Measurements from ENCODE around the gene PGAM5. TPM values are rescaled to one million over a fixed set of nuclear protein-coding genes. Genes with fewer than 3 reads are reported as not detected.

PGAM5 gene
- total and polyA plus RNA-seq, 2 experiments from 2014 or later = 10.2 to 28.7 TPM

- DNase-seq = no peak
- Histone ChIP-seq H2AFZ (no peak overlapping the region), H3K4me3 (no peak overlapping the region), H3K36me3 (ENCODE audit: low read depth) (peaks cover 29% of the 10 kb centered on the region; the same call in 1 of the 2 replicates), H3K4me1 (ENCODE audit: insufficient read depth) (no peaks in the 10 kb centered on the region), H3K9me3 (ENCODE audit: low read depth) (no peaks in the 10 kb centered on the region), H3K9me2 (ENCODE audit: insufficient read depth) (no peaks in the 10 kb centered on the region), H3K79me2 (ENCODE audit: insufficient read depth) (peaks cover 46% of the 10 kb centered on the region), H3K27ac (no peak overlapping the region), H3F3A (ENCODE audit: insufficient read depth) (peaks cover 18% of the 10 kb centered on the region), H3K27me3 (replicated peaks; ENCODE audit: insufficient read depth) (no peaks in the 10 kb centered on the region), H3K4me2 (ENCODE audit: unreplicated experiment) (no peak overlapping the region), H3K9ac (no peak overlapping the region), H4K20me1 (ENCODE audit: insufficient read depth) (no peaks in the 10 kb centered on the region)
- in situ Hi-C loops (cut with MboI) = no loop called here
- TF ChIP-seq EZH2phosphoT487 (IDR thresholded peaks at IDR 0.05; ENCODE audit: insufficient read depth, low read depth) (no peak), EZH2 (IDR thresholded peaks at IDR 0.05; ENCODE audit: insufficient read depth, poor library complexity, severe bottlenecking) (no peak)
- WGBS, 2 experiments (ENCODE audit: low coverage in 1 of 2, low lambda C conversion rate in 2 of 2, missing lambda C conversion rate in 2 of 2) = 93 to 94% methylated on average over 12 of the region's 12 CpGs
Observed at GRCh38 chr12:132719954-132720324, 9.3 kb downstream of the PGAM5 start.

DNA sequence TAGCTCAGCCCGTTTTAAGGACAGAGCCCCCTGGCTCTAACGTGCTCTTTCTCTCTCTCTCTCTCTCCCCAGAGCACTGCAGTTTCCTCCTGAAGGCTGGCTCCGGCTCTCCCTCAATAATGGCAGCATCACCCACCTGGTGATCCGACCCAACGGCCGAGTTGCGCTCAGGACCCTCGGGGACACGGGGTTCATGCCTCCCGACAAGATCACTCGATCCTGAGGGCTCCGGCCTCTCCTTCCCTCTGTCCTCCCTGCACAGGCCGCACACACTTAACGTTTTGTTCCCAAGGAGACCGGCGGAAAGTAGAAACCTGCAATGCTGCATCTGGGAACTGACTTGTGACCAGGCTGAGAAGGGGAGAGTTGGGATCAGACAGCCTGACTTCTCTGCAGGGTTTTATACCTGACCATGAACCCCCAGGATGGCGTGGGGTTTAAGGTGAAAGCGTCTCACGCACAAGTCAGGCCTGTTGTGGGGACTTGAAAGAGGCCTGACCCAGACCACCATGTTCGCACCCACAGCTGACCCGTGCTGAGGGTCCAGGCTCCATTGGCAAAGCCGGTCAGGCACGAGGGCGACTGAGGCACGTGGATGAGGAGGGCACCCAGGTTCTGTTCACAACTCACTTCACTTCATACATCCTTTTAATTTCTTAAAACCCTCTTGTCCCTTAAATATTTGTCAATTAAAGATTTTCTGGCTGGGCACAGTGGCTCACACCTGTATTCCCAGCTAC, 10.1 kb downstream of the PGAM5 start:
- DNase-seq = no peak
- Histone ChIP-seq H3F3A (ENCODE audit: insufficient read depth) (peaks cover 27% of the 10 kb centered on the region), H2AFZ (no peak overlapping the region), H3K9me2 (ENCODE audit: insufficient read depth) (no peaks in the 10 kb centered on the region), H3K27me3 (replicated peaks; ENCODE audit: insufficient read depth) (no peaks in the 10 kb centered on the region), H3K27ac (no peak overlapping the region), H3K9me3 (ENCODE audit: low read depth) (no peaks in the 10 kb centered on the region), H3K36me3 (ENCODE audit: low read depth) (peaks cover 36% of the 10 kb centered on the region), H3K9ac (no peak overlapping the region), H3K79me2 (ENCODE audit: insufficient read depth) (peaks cover 52% of the 10 kb centered on the region), H3K4me1 (ENCODE audit: insufficient read depth) (no peaks in the 10 kb centered on the region), H3K4me3 (no peak overlapping the region), H3K4me2 (ENCODE audit: unreplicated experiment) (no peak overlapping the region), H4K20me1 (ENCODE audit: insufficient read depth) (no peaks in the 10 kb centered on the region)
- no peak for TF ChIP-seq EZH2phosphoT487 (IDR thresholded peaks at IDR 0.05; ENCODE audit: insufficient read depth, low read depth)
- TF ChIP-seq EZH2 (IDR thresholded peaks at IDR 0.05; ENCODE audit: insufficient read depth, poor library complexity, severe bottlenecking) = no peak
- in situ Hi-C loops (cut with MboI) = no loop called here
- 93 to 94% methylated on average over 25 of the region's 25 CpGs for WGBS, 2 experiments (ENCODE audit: low coverage in 1 of 2, low lambda C conversion rate in 2 of 2, missing lambda C conversion rate in 2 of 2)

- 91 to 94% methylated on average over 30 of the region's 30 CpGs for WGBS, 2 experiments (ENCODE audit: low coverage in 1 of 2, low lambda C conversion rate in 2 of 2, missing lambda C conversion rate in 2 of 2)
- H3K4me1 ChIP-seq (ENCODE audit: insufficient read depth) = no peaks in the 10 kb centered on the region
- no peaks in the 10 kb centered on the region for H3K27me3 ChIP-seq (replicated peaks; ENCODE audit: insufficient read depth)
- H3K4me3 ChIP-seq = no peak overlapping the region
- peaks cover 70% of the 10 kb centered on the region for H3K79me2 ChIP-seq (ENCODE audit: insufficient read depth)
- H3F3A ChIP-seq (ENCODE audit: insufficient read depth) = peaks cover 38% of the 10 kb centered on the region
- no peak overlapping the region for H3K4me2 ChIP-seq (ENCODE audit: unreplicated experiment)
- DNase-seq = no peak
- peak overlapping the region; percentile 39; the same call in 1 of the 2 replicates for H3K27ac ChIP-seq
- H3K9ac ChIP-seq = no peak overlapping the region
- peaks cover 58% of the 10 kb centered on the region for H3K36me3 ChIP-seq (ENCODE audit: low read depth)
- H3K9me3 ChIP-seq (ENCODE audit: low read depth) = no peaks in the 10 kb centered on the region
- no peak overlapping the region for H2AFZ ChIP-seq
- no peaks in the 10 kb centered on the region for H4K20me1 ChIP-seq (ENCODE audit: insufficient read depth)
- in situ Hi-C loops (cut with MboI) = no loop called here
- no peaks in the 10 kb centered on the region for H3K9me2 ChIP-seq (ENCODE audit: insufficient read depth)
- TF ChIP-seq EZH2 (IDR thresholded peaks at IDR 0.05; ENCODE audit: insufficient read depth, poor library complexity, severe bottlenecking) (no peak), EZH2phosphoT487 (IDR thresholded peaks at IDR 0.05; ENCODE audit: insufficient read depth, low read depth) (no peak)
Observed at GRCh38 chr12:132723015-132723763, 12.5 kb downstream of the PGAM5 start.

GRCh38 chr12:132723764-132724140, 13.1 kb downstream of the PGAM5 start:
- no peak overlapping the region for H3K9ac ChIP-seq
- H3K9me2 ChIP-seq (ENCODE audit: insufficient read depth) = no peaks in the 10 kb centered on the region
- no peaks in the 10 kb centered on the region for H3K27me3 ChIP-seq (replicated peaks; ENCODE audit: insufficient read depth)
- TF ChIP-seq EZH2 (IDR thresholded peaks at IDR 0.05; ENCODE audit: insufficient read depth, poor library complexity, severe bottlenecking) (no peak), EZH2phosphoT487 (IDR thresholded peaks at IDR 0.05; ENCODE audit: insufficient read depth, low read depth) (no peak)
- no peaks in the 10 kb centered on the region for H3K9me3 ChIP-seq (ENCODE audit: low read depth)
- in situ Hi-C loops (cut with MboI) = no loop called here
- H3K4me2 ChIP-seq (ENCODE audit: unreplicated experiment) = no peak overlapping the region
- DNase-seq = peak; percentile 53
- H2AFZ ChIP-seq = no peak overlapping the region
- H3K4me3 ChIP-seq = no peak overlapping the region
- H3K4me1 ChIP-seq (ENCODE audit: insufficient read depth) = no peaks in the 10 kb centered on the region
- H3K79me2 ChIP-seq (ENCODE audit: insufficient read depth) = peaks cover 75% of the 10 kb centered on the region
- H3K36me3 ChIP-seq (ENCODE audit: low read depth) = peaks cover 64% of the 10 kb centered on the region
- 79 to 87% methylated on average over 2 of the region's 2 CpGs for WGBS, 2 experiments (ENCODE audit: low coverage in 1 of 2, low lambda C conversion rate in 2 of 2, missing lambda C conversion rate in 2 of 2)
- peak overlapping the region; percentile 39 for H3K27ac ChIP-seq
- H4K20me1 ChIP-seq (ENCODE audit: insufficient read depth) = no peaks in the 10 kb centered on the region
- H3F3A ChIP-seq (ENCODE audit: insufficient read depth) = peaks cover 38% of the 10 kb centered on the region
